COLO668 (cell line): Measurements from ENCODE around the gene SELPLG.
"Not testable (repeated sequence)": the region's sequence is repeated elsewhere in the genome, so short reads cannot be mapped to it uniquely, and the experiment has no call there.

Experiments used
- DNase-seq: peaks from one replicate; lab custom pipeline; 2025; ENCODE audit not compliant: unreplicated experiment; lab: John Stamatoyannopoulos, UW

SELPLG gene

DNA sequence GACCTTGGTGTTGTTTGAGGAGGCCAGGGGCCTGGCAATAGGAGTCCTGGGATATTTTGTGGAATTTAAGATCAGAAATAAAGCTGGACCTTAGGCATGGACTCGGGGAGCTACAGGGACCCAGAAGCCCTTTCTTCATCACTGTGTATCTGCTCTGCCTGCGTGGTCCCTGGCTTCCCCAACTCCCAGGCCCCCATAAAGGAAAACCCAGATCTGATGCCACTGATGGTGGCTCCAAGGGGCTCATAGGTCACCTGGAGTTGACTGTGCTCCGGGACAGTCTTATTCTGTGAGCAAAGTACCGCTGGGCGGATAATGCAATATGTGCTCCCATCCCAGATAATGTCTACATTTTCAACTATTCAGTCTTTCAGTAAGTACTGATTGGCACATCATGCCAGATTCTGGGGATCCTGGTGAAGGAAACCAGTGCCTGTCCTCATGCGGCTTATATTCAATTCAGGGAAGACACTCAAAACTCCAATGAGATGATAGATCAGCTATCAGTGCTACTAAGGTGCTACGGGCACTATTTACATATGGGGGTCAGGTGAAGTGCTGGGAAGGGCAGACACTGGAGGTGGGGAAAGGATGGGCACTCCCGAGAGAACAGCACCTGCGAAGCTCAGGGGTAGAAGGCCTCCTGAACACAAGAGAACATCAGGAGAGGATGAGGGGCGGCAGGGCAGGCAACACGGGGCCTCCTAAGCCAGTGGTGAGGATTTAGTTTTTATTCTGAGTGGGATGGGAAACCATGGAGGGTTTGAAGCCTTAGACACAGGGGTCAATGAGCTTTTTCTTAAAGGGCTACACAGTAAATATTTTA lies 5.5 kb upstream of the SELPLG start:
- no peak for DNase-seq

DNA sequence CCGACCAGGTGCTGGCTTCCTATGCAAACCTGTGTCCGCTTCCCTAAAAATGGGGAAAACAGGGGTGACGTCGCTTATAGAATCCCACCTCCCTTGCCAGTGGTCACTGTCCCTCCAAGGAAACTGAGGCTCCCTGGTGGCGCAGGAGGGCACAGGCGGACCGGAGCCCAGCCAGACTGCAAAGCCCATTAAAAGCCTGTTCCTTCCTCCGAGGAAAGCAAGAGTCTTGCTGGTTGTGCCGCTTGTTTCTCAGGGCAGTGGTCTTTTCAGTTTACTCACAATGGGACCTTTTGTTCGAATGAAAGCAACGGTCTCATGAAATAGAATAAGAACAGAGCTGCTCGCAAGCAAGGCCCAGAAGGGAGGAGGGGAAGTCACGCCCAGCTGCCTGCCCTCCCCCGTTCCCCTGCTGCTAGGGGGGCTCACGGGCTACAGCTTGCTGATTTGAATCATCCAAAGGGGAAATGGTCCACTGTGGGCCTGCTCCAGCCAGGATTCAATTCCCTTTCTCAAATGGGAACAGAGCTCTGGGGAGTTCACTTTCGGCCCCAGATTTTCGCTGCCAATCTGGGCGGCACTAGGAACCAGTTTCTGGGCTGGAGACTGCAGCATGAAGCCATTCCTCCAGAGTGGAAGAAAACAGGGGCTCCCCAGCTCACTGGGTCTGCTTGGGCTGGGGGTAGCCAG lies 4.6 kb upstream of the SELPLG start:
- DNase-seq, result no peak

DNA sequence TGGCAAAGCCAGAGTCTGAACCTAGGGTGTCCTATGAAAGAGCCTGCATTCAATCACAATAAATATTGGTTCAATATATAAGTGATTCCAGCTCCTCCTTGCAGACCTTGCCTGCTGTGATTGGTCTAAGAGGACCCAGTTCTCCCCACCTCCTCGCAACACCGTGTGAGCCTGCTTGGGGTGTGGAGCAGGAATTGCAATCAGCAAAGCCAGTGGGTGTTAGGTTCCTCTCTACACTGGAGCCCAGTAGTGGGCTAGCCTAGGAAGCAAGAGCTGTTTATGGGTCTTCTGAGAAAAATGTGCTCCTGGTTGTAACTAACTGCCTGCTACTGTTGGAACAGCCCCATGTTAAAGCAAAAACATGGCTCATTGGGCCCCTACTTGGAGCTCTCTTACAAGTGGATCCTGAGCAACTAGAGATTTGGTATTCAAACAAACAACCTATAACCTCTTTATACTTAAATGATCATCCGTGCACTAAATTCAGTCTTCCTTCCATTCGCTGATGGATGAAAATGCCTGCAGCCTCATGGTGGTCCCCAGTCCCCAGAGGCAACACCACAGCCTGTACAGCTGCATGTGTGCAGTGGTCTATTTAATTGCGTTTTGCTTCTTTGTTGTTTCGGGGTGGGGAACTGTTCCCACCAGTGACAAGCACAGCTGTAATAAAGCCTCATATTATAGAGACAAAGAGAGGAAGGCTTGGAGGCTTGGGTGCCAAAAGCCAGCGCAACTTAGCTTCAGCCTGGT lies 3.7 kb upstream of the SELPLG start:
- DNase-seq, result no peak

DNA sequence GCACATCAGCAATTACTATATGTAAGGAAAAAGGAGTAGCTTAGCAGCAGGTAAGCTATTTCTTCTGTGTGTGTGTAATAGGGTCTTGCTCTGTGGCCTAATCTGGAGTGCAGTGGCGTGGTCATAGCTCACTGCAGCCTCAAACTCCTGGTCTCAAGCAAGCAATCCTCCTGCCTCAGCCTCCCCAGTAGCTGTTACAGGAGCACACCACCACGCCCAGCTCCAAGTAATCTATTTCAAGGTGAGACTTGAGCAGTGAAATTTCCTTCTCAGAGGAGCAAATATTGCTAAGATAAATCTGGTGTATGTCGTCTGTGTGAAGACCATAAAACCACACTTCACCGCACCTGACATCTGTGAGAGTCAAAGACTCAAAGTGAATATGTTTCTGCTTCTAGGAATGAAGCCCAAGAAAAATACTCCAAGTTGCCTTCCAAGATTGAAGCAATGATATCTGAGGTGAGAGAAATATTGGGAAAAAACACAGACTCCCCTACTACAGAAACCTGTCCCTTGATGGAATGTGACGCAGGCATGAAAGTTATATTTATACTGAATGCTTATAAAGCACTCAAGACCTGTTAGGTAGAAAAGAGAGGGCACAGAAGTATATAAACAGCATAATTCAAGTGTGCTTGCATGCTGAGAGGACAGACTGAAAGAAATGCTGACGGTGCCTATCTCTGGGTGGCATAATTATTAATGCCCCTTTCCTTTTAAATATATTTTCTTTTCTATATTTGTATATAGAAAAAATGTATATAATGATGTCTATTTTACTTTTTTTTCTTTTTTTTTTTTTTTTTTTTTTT lies 2.5 kb upstream of the SELPLG start:
- DNase-seq, result no peak

DNA sequence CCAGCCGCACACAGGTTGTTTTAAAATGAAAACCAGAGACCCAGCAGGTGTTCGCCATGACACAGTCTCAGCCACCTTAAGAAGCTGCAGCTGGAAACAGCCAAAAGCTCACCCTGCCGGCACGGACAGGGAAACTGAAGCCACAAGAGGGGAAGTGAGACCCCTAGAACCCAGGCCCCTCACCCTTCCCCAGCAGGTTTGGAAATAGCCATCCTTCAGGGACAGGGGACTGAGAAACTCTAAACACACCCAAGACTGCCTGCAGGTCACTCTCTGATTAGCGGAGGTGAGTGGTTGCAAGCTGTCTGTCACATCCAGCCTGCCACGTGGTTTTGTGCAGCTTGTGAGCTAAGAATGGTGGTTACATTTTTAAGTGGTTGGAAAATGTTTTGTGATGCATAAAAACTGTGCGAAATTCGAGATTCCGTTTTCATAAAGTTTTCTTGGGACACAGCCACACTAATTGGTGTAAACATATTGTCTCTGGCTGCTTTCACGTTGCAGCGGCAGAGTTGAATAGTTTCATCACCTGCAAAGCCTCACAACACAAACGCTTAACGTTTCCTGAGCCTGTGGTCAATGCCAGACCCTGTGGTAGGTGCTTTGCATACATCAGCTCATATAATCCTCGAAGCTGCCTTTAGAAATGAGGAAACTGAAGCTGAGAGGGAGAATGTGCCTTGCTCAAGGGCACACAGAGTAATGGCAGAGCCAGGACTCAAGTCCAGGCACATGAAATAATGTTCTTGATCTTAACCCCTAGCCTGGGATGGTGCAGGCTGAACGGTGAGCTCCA lies 1.7 kb upstream of the SELPLG start:
- DNase-seq, result no peak

DNA sequence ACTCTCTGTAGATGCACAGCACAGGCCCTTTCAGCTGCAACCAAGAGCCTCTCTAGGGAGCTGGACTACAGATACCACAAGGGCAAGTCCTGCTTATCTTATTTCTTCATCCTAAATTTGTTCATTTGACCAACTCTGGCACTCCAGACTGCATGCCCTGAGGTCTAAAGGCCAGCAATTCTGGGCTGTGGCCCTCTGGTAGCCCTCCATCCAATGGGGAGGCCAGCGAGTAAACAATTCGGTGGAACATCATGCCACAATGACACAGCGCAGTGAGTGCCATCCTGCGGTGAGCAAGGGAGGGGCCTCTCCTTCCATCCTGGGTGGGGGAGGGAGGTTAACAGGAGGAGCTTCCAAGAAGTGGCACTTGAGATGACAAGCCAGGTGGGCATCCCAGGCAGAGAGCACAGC lies 652 bp upstream of the SELPLG start:
- DNase-seq, result peak; percentile 47

DNA sequence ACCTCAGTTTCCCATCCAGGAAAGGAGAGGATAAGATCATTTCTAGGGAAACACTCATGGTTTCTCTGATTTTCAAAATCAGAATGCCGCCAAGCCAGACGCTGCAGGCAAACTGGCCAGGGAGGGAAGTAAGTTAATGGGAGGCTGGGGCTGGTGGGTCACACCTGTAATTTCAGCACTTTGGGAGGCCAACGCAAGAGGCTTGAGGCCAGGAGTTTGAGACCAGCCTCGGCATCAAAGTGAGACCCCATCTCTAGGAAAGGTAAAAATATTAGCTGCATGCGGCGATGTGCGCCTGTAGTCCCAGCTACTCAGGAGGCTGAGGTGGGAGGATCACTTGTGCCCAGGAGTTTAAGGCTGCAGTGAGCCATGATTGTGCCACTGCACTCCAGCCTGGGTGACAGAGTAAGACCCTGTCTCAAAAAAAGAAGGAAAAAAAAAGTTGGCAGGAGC lies 587 bp downstream of the SELPLG start:
- DNase-seq, result no peak

DNA sequence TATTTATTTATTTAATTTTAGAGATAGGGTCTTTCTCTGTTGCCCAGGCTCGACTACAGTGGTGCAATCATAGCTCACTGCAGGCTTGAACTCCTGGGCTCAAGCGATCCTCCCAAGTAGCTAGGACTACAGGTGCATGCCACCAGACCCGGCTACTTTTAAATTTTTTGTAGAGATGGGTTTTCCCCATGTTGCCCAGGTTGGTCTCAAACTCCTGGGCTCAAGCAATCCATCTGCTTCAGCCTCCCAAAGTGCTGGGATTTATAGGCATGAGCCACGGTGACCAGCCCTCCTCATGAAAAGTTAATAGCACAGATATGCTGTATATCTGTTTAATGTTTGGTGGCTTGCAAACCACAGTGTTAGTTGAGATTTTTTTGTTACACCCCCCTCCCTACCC lies 2.4 kb downstream of the SELPLG start:
- not testable (repeated sequence) for DNase-seq

DNA sequence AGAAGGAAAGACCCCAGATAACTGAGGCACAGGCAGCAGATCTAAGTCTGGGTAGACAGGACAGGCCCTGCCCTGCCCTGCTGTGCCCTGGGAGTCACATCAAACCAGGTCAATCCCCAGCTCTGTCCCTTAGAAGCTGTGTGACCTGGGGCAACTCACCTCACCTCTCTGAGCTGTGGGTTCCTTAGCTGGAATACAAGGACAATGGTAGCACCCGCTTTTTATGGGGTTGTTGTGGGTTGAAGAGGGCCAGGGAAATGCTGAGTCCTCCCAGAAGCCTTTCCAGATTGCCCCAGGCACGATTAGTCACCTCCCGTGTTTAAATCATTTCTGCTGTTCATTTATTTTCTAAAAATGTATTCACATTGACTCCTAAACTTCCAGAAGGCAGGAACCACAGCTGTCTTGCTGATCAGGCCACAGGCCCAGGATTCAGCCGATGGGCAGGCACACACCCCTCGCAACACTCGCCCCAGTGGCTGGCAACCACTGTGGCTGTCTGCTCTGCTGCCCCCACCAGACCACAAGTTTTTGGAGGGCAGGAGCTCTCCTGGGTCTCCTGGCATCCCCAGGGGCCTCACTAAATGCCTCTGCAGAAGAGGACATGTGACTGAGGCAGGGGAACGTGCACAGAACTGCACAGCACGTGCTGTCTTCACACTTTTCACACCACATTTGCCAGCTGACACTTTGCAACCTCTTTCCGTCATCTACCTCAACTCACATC lies 3.0 kb downstream of the SELPLG start:
- DNase-seq, result no peak

DNA sequence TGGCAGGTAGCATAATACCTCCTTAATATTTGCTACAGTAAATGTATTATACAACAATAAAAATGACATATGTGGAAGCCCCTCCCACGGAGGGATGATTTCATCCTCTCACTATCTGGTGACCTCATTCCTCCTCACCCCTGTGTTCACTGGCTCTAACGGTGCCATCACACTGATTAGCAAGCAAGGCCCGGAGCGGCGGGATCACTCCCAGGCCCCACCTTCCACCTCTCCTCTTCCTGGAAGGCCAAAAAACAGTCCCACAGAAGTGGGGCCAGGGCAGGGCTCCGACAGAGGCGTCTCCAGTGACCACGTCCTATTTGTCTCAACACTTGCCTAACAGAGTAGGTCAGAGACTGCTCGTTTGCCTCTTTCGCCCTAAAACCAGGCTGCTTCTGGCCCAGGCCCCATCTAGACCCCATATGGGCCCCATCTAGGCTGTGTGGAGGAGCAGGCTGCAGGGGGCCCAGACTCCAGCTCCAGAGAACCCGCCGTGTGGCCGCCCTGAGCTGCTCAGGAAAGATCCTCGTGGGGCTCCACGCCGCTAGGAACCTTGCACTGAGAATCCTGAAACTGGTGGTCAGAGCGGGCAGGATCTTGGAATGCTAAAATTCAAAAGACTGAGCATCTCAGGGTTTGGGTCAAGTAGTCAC lies 3.7 kb downstream of the SELPLG start:
- no peak for DNase-seq

DNA sequence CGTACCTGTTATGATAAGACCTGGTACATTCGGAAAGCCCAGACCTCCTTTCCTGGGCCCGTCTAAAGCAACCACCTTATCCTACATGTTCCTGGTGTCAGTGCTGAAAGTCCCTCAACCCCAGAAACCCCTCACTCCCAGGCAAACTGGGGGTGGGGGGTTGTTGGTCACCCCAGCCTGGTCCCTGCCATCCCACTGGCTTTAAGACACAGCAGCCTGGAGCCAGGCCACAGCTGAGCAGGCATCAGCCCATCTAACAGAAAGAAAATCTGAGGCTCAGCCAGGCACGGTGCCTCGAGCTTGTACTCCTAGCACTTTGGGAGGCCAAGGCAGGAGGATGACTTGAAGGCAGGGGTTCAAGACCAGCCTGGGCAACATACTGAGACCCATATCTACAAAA lies 4.5 kb downstream of the SELPLG start:
- DNase-seq, result no peak

DNA sequence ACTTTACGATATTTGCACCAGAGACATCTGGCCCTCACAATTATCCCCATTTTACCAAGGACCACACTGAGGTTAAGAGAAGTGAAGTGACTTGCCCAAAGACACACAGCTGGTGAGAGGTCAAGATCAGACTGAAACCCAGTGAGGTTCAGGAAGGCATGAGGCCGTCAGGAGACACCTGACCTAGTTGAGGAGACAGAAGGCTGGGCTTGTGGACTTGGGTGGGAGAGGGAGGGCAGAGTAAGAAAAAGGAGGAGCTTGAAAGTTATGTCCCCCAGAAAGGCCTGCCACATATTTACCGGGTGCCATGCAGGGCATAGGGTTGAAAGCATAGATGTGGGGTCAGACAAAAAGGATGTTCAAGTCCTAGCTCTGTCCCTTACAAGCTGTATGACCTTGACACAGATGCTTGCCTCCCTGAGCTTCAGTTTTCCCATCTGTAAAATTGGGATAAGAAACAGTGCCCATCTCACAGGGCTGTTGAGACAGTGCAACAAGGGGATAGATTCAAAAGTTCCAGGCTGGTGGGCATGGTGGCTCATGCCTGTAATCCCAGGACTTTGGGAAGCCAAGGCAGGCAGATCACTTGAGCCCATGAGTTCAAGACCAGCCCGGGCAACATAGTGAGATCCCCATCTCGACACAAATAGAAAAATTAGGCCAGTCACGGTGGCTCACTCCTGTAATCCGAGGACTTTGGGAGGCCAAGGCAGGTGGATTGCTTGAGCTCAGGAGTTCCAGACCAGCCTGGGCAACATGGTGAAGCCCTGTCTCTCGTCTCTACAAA lies 6.4 kb downstream of the SELPLG start:
- no peak for DNase-seq

DNA sequence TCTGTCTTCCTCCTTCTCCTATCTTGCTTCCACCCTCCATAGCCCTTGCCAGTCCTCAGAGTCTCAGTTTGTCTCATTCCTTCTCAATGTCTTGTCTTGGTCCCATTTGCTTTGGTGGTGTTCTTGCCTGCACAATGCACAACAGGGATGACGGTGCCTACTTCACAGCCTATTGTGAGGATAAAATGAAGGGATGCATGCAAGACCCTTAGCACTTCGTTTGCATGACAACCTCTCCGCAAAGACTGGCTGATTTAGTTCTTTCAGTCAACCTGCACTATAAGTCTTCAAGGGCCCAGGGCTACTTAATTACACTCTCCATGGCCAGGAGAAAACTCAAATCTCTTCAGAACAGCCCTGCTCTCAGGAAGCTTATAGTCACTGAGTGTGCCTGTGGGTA lies 8.5 kb downstream of the SELPLG start:
- DNase-seq, result no peak

DNA sequence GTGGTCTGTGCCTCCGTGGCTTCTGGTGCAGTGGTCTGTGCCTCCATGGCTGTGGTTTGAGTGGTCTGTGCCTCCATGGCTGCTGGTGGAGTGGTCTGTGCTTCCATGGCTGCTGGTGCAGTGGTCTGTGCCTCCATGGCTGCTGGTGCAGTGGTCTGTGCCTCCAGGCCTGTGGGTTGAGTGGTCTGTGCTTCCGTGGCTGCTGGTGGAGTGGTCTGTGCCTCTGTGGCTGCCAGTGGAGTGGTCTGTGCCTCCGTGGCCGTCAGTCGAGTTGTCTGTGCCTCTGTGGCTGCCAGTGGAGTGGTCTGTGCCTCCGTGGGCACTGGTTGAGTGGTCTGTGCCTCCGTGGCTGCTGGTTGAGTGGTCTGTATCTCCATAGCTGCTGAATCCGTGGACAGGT lies 10.1 kb downstream of the SELPLG start:
- no peak for DNase-seq

DNA sequence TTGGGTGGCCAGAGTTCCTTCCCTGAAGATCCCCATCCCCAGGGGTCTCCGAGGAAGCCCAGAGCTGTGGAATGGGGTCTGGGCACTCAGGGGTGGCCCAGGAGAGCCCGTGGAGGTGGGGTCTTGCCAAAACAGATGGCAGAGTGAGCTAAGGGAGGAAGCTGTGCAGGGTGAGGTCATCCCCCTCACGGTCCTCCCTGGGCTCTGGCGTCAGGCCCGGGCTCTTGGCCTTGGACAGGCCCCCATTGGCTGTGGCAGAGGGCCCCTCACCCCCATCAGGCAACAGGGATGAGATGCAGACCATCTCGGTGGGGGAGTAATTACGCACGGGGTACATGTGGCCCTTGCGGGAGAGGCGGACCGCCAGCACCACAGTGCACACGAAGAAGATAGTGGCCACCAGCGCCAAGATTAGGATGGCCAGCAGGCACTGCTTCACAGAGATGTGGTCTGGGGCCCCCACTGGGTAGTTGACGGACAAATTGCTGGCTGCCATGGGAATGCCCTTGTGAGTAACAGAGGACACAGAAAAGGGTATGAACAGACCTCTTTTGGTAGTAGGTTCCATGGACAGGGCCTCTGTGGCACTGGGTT lies 10.7 kb downstream of the SELPLG start:
- no peak for DNase-seq

DNA sequence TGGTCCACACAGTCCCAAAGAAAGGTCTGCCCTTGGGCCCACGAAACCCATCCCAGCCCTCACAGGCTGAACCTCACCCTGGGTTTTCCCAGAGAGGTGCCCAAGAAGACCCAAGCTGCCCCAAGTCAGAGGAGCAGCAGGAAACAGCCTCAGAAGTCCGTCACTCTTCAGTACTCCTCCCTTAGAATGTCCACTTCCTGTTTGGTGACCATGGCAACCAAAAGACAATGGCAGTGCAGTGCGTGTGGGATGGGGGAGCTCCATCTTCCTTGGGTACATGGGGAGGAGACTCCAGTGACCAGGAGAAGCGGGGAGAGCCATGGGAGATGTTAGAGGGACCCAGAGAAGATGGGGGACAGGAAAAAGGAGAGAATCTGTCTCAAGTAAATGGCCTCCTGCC lies 11.3 kb downstream of the SELPLG start:
- DNase-seq, result peak; percentile 58

DNA sequence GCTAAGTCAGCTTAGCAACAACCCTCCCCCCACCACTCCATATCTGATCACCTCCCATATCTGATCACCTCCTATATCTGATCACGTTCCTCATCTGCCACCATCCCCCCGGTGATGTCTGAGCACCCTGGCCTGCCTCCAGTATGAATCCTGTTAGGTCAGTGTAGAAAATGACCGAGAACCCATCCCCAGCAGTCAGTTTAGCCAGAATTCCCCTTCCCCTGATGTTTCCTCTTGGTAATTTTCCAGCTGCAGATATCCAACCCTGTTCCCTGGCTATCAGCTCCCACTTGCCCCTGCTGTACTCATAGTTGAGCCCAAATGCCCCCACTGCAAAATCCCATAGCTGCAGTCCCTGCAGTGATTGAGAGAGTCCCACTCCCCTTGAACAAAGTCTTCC lies 12.5 kb downstream of the SELPLG start:
- no peak for DNase-seq
